ENCODE data around the gene OR52I1.

OR52I1 gene

DNA sequence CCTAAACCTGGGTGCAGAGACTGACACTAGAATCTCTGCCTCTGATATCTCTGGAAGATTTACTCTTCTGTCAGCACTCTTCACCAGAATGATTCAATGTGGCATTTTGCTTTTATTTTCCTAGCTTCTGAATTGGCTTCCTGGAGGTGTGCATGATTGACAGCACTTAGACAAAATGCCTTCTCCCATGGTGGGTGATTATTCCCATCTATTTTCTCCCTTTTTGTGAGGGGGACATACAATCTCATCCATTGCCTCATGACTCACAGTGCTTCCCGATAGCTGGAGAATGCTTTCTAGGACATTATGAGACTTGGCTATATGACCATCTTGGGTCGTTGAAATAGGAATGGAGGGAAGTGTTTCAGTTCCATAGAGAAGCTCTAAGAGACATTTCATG lies 18.1 kb downstream of the OR52I1 start:
- DNase-seq, result no peak

DNA sequence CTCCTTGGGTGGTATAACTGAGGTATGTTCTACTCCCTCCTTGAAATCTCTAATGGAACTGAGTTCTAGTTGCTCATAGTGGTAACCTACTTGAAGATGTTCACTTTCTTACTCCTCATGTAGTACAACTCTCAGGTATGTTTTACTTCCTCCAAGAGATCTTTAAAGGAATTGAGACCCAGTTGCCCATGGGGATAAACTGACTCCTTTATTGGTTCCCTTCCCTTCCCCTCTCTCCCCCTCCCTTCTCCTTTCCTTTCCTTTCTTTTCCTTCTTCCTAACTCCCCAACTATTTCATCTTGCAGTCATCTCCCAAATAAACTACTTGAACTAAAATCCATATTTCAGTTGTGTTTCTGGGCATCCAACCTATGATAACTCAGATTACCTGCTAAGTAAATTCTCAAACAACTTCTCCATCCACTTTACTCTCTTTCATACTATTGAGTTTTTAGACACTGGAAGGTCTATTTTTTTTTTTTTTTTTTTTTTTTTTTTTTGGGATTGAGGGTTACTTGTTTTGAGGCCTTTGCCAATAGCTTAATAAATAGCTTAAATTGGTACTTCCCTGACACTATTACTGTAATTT lies 22.1 kb downstream of the OR52I1 start:
- no peak for DNase-seq

DNA sequence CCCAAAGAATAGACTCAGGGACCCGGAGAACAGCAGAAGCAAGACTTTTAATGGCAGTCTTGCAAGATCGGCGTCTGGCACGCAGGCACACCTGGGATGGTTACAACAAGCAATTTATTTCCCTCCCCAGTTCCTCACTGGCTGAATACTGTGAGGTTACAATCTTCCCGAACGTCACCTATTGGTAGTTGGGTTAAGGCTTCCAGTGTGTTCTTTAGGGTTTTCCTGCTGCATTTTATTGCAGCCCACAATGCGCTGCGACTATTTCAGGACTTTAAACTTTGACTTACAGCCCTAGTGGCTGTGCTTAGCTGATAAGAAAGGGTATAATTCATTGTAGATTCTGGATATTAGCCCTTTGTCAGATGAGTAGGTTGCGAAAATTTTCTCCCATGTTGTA lies 25.7 kb downstream of the OR52I1 start:
- no peak for DNase-seq

DNA sequence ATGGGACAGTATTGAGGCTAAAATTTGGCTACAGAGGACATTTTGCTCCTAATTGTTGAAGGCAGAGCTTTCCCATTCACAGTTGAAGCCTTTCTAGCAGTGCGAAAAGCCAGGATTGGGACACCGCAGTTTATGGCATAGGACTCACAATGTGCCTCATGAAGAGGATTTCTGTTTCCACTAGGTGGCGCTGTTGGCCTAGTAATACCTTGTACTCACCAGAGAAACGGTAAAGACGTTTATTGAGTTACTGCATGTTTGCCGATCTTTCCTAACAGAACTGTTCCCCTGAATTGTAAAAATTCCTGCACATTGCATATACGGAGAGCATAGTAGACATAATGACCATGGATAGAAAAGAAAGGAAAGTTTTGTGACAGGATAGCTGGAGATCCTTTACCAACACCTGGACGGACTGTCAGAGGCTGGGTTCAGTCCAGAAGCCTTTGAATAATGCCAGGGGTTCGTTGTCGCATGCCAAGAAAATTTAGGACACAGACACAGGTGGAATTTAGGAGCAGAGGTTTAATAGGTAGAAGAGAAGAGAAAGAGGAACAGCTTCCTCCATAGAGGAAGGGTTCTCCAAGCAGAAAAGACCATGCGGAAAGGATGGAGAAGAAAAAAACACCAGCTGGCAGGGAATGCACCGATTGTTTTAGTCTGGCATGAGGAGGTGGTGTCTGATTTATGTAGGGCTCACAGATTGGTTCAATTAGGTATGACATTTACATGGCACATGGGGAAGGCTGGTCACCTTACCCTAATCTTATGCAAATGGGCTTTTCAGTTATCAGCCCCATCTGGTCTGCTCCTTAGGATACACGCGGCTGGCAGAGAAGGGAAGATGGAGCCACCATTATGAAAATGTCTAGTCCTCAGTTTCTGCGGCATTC lies 32.6 kb downstream of the OR52I1 start:
- peak in 1 of 5 experiments; percentile 58 for DNase-seq

DNA sequence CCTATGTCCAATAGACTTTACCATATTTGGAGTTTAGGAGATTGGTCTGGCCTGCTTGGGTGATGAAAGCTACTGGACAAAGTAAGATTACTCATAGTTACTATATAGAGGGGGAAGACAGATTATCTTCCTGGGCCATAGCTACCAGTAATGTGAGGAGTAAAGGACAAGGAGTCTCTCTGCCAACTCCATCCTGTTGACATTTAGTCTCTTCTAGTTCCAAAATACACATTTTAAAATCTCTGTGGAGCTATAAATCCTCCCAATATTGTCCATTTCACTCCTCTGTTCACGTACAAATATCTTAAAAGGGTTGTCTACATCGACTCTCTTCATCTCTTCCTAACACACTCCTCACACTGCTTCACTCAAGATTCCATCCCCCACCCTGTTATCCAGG lies 42.3 kb downstream of the OR52I1 start:
- no peak for DNase-seq

DNA sequence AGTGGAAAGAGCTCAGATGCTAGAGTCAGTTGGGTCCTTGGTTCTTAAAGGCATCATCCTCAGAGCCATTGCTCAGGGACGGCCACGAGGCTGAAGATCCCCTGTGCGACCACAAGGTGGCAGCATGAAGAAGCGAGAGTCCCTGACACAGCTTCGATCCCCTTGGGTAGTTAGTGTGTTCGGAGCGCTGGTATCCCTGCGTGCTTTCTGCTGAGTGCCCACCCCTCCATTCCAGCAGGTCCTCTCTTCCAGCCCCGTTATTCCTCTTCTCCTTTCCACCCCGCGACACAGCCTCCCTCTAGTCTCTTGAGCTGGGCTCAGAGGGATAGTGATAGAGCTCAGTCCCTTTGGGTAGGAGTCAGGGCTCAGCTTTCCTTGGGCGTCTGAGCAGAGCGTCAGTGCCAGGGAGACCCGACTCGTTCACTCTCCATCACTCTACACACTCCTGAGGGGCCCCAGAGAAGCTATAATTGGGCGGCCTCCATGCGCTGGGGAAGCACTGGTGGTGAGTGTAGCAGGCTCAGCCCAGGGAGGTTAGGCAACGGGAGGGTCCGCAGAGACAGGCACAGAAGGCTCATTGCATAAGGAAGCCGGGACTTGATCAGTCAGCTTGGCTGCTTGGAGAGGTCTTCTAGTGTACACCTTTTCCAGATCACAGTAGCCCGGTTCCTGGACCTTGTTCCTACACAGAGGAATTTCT lies 43.3 kb downstream of the OR52I1 start, which contains the start of gene OR51D1:
TSS of gene OR51D1 (plus strand) at position 516 of the 700 bp plus-strand sequence. CDS start 2,314 bp downstream, outside the sequence.
- peak; percentile 18 to 62 (median 46) for DNase-seq

DNA sequence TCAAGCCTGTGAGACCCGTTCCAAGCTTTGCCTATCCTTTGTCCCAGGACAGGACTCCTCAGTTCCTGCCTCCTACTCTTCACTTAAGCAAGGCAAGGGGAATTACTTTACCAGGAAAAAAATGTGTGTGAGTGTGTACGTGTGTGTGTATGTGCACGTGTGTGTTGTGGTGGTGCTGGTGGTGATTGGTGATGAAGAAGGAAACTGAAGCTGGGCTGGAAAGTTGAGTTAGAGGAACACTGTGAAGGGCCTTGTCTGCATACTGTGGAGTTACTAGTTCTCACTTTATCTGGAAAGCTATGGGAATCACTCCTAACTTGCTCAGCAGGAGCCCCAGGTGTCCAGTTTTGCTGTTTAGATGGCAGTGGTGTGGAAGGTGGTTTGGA lies 43.8 kb downstream of the OR52I1 start:
- DNase-seq, result no peak

DNA sequence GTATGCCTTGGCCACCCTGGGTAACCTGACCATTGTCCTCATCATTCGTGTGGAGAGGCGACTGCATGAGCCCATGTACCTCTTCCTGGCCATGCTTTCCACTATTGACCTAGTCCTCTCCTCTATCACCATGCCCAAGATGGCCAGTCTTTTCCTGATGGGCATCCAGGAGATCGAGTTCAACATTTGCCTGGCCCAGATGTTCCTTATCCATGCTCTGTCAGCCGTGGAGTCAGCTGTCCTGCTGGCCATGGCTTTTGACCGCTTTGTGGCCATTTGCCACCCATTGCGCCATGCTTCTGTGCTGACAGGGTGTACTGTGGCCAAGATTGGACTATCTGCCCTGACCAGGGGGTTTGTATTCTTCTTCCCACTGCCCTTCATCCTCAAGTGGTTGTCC lies 46.1 kb downstream of the OR52I1 start:
- DNase-seq, result no peak

DNA sequence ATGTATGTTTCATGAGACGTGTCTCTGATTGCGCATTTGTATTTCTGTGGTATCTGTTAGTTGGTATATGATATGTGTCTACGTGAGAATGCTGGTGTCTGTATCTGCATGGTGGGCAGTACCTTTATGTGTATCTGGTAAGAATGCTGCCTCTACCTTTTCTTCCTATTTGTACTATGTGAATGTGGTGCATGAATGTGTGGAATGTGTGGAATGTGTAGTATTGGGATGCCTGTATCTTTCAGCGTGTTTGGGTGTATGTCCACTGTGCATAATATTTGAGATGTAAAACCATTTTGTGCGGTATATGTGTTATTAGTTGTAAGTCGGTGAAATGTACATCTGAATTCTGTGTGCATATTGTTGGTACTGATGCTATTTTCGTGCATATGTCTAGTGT lies 47.7 kb downstream of the OR52I1 start:
- DNase-seq, result no peak

DNA sequence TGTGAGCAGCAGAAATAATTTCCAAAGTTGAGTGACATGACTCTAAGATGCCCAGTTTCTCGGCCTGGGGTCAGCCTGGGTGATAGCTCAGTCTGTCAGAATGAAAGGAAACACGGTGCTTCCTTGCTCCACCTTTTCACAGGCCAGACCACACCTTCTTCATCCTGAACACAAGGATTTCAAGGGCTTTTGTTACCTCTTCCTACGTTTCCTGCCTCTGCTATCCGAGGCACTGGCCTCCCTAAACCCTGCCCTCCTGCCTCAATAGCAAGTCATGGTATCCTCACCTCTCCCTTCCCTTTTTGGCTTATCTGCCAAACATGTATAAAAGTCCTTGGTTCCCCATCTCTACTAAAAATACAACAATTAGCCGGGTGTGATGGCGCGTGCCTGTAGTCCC lies 48.2 kb downstream of the OR52I1 start:
- no peak for DNase-seq

DNA sequence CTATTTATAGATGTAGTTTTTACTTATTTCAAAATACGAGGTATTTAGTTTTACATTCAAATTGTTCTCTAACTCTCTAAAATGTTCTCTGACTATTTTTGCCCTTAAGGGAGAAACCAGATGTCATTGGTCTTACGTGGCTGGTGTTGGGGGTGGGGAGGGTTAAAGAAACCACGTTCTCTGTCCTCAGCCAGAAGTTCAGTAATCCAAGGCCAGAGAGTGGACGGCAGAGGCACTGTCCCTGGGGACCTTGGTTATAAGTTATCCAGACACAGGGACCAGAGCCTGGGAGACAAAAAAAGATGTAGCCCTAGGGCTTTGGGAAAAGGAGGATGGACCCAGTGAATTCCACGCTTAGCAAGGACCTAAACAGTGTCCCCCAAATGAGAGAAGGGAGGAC lies 49.2 kb downstream of the OR52I1 start:
- DNase-seq, result no peak

DNA sequence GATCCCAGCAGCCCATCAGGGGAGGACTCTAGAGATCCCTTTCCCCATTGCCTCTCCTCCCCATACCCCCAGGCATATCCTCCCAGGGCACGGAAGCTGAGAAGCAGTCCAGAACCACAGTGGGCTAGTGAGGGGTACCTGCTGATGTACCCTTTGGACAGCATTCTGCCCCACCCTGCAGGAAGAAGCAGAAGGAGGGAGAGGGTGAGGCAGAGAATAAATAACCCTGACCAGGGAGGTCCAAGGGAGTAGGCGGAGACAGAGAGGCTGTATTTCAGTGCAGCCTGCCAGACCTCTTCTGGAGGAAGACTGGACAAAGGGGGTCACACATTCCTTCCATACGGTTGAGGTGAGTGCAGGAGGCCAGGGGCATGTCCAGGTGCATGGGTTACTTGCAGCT lies 49.8 kb downstream of the OR52I1 start, which contains the start of gene OR51E1:
TSS of gene OR51E1 (plus strand) at position 301 of the 400 bp plus-strand sequence. CDS start 8,545 bp downstream, outside the sequence.
- DNase-seq, result no peak

DNA sequence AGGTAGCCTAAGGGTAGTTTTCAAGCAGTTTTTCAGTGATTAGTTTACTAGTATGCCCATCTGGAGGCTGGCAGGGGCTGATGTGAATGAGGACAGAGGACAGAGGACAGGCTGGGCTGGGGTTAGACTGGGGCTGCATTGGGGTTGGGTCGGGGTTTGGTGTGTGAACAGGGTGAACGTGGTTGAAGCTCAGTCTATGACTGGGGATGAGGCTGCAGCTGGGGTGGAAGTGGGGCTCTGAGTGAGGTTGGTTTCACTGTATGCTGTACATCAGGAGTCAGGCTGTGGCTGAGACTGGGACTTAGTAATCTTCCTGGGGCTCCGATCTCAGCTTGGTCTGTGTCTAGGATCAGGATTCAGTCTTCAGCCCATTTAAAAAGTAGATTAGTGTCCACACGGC lies 50.4 kb downstream of the OR52I1 start:
- DNase-seq, result no peak

All from T-helper 2 cell (primary cell).